ENCODE measurements around the gene LRRC34.

The LRRC34 gene

GRCh38 chr3:169812332-169813235, at the start of gene LRRC34, which contains the start of gene LRRIQ4:
LRRC34 (minus strand) TSS chr3:169812904; CDS start chr3:169812548, 356 bp downstream.
LRRIQ4 (plus strand) TSS chr3:169812870; CDS start chr3:169821922, 9,052 bp downstream.
- H3K4me3 ChIP-seq (ENCODE audit: control insufficient read depth, low read depth, low read length), result peak within 1 kb of the TSS; percentile 48
- peak; percentile 21 for DNase-seq (ENCODE audit: low read depth)
- no peak for TF ChIP-seq CTCF (IDR thresholded peaks at IDR 0.05; ENCODE audit: control insufficient read depth, insufficient read depth, low read depth, low read length, missing control alignments)

- H3K4me3 ChIP-seq (ENCODE audit: control insufficient read depth, low read depth, low read length), result no peak overlapping the region
- no peak for DNase-seq (ENCODE audit: low read depth)
- no peak for TF ChIP-seq CTCF (IDR thresholded peaks at IDR 0.05; ENCODE audit: control insufficient read depth, insufficient read depth, low read depth, low read length, missing control alignments)
Measured at GRCh38 chr3:169861871-169862270, 49.2 kb upstream of the LRRC34 start.

GRCh38 chr3:169857811-169858210, 45.1 kb upstream of the LRRC34 start:
- TF ChIP-seq CTCF (IDR thresholded peaks at IDR 0.05; ENCODE audit: control insufficient read depth, insufficient read depth, low read depth, low read length, missing control alignments), result no peak
- no peak overlapping the region for H3K4me3 ChIP-seq (ENCODE audit: control insufficient read depth, low read depth, low read length)
- no peak for DNase-seq (ENCODE audit: low read depth)

- TF ChIP-seq CTCF (IDR thresholded peaks at IDR 0.05; ENCODE audit: control insufficient read depth, insufficient read depth, low read depth, low read length, missing control alignments), result no peak
- H3K4me3 ChIP-seq (ENCODE audit: control insufficient read depth, low read depth, low read length), result no peak overlapping the region
- no peak for DNase-seq (ENCODE audit: low read depth)
Measured at GRCh38 chr3:169855514-169855913, 42.8 kb upstream of the LRRC34 start.

GRCh38 chr3:169850618-169851017, 37.9 kb upstream of the LRRC34 start:
- DNase-seq (ENCODE audit: low read depth), result no peak
- TF ChIP-seq CTCF (IDR thresholded peaks at IDR 0.05; ENCODE audit: control insufficient read depth, insufficient read depth, low read depth, low read length, missing control alignments), result no peak
- H3K4me3 ChIP-seq (ENCODE audit: control insufficient read depth, low read depth, low read length), result no peak overlapping the region

- no peak for DNase-seq (ENCODE audit: low read depth)
- H3K4me3 ChIP-seq (ENCODE audit: control insufficient read depth, low read depth, low read length), result no peak overlapping the region
- no peak for TF ChIP-seq CTCF (IDR thresholded peaks at IDR 0.05; ENCODE audit: control insufficient read depth, insufficient read depth, low read depth, low read length, missing control alignments)
Measured at GRCh38 chr3:169848741-169849140, 36.0 kb upstream of the LRRC34 start.
